NOMO-1 (cell line): ENCODE measurements around the gene OLAH.

Experiments
- DNase-seq, 2 experiments: peaks; one replicate each; lab custom pipeline; 2025; ENCODE audit not compliant: unreplicated experiment in 2 of 2; lab: John Stamatoyannopoulos, UW

OLAH gene

GRCh38 chr10:15122477-15123030 lies 78.8 kb downstream of the OLAH start:
- no peak for DNase-seq
